GM03348 (cell line): Measurements from ENCODE around the gene IQUB.
"Not testable (repeated sequence)": the region's sequence is repeated elsewhere in the genome, so short reads cannot be mapped to it uniquely, and the experiment has no call there.

Experiments
- DNase-seq: peaks from one replicate; pipeline ENCODE4 v3.0.0; 2012; ENCODE audit warnings: low spot score

The IQUB gene

GRCh38 chr7:123539871-123540270 lies 5.5 kb upstream of the IQUB start:
- no peak for DNase-seq

GRCh38 chr7:123538897-123539296 lies 4.5 kb upstream of the IQUB start:
- no peak for DNase-seq

- DNase-seq = peak; percentile 48
These were observed 3.9 kb upstream of the IQUB start for GRCh38 chr7:123538189-123538714.

GRCh38 chr7:123537026-123537642 lies 2.7 kb upstream of the IQUB start:
- peak; percentile 10 for DNase-seq

GRCh38 chr7:123535517-123535916 lies 1.1 kb upstream of the IQUB start:
- no peak for DNase-seq

- peak; percentile 1 for DNase-seq
These were observed 439 bp downstream of the IQUB start for GRCh38 chr7:123533929-123534382.

- DNase-seq = no peak
These were observed 860 bp downstream of the IQUB start for GRCh38 chr7:123533553-123533917.

- not testable (repeated sequence) for DNase-seq
These were observed 1.4 kb downstream of the IQUB start for GRCh38 chr7:123532788-123533552.

GRCh38 chr7:123532343-123532742 lies 2.1 kb downstream of the IQUB start:
- not testable (repeated sequence) for DNase-seq

GRCh38 chr7:123530035-123530591 lies 4.3 kb downstream of the IQUB start:
- not testable (repeated sequence) for DNase-seq

GRCh38 chr7:123528265-123528664 lies 6.1 kb downstream of the IQUB start:
- no peak for DNase-seq

GRCh38 chr7:123527712-123528225 lies 6.6 kb downstream of the IQUB start:
- not testable (repeated sequence) for DNase-seq

- DNase-seq = not testable (repeated sequence)
These were observed 7.9 kb downstream of the IQUB start for GRCh38 chr7:123526533-123526932.

GRCh38 chr7:123522066-123522465 lies 12.3 kb downstream of the IQUB start:
- no peak for DNase-seq

GRCh38 chr7:123505221-123505620 lies 29.2 kb downstream of the IQUB start:
- no peak for DNase-seq

GRCh38 chr7:123502201-123502600 lies 32.2 kb downstream of the IQUB start:
- DNase-seq = no peak

GRCh38 chr7:123500878-123501489 lies 33.4 kb downstream of the IQUB start:
- DNase-seq = no peak

- no peak for DNase-seq
These were observed 35.0 kb downstream of the IQUB start for GRCh38 chr7:123499211-123499970.

GRCh38 chr7:123498601-123499000 lies 35.8 kb downstream of the IQUB start:
- DNase-seq = no peak

- no peak for DNase-seq
These were observed 36.4 kb downstream of the IQUB start for GRCh38 chr7:123498031-123498430.

- peak; percentile 44 for DNase-seq
These were observed 40.1 kb downstream of the IQUB start for GRCh38 chr7:123494193-123494796.
